Activated CD8-positive, alpha-beta T cell treated with anti-CD3 and anti-CD28 coated beads, Interleukin-2, amount 10 ng/mL, durations not matched to agents 7 days and 5 days (primary cell): ENCODE data around the gene SLBP. TPM values are rescaled to one million over a fixed set of nuclear protein-coding genes. Genes with fewer than 3 reads are reported as not detected.

Experiments used
- ATAC-seq: fragments of 150-1000 bp; cut with Tn5 transposase; one replicate; pipeline ENCODE4 v1.10.0; 2021; ENCODE audit warnings: moderate library complexity
- CTCF ChIA-PET: fragments of 350-600 bp; sonication (Branson Sonifier 250); formaldehyde crosslinking; loops from one replicate; lab custom pipeline; 2021; ENCODE audit warnings: antibody characterized with exemption; lab: Charles Lee
- POLR2A ChIA-PET: fragments of 350-600 bp; sonication (Branson Sonifier 250); formaldehyde crosslinking; loops from one replicate; lab custom pipeline; 2021; ENCODE audit warnings: antibody characterized with exemption; lab: Charles Lee
- DNase-seq: peaks from one replicate; pipeline ENCODE4 v3.0.0-alpha.2; 2020
- H3K27ac Mint-ChIP-seq: one replicate; pipeline ENCODE4 v1.8.0; 2021; ENCODE audit warnings: mild to moderate bottlenecking, mixed read lengths
- H3K27me3 Mint-ChIP-seq: one replicate; pipeline ENCODE4 v1.8.0; 2021; ENCODE audit warnings: low read depth, mixed read lengths
- H3K36me3 Mint-ChIP-seq: one replicate; pipeline ENCODE4 v1.8.0; 2021; ENCODE audit warnings: low read depth, mixed read lengths
- H3K4me1 Mint-ChIP-seq: one replicate; pipeline ENCODE4 v1.8.0; 2021; ENCODE audit warnings: low read depth, mixed read lengths
- H3K4me3 Mint-ChIP-seq: one replicate; pipeline ENCODE4 v1.8.0; 2021; ENCODE audit warnings: mild to moderate bottlenecking, mixed read lengths
- H3K9me3 Mint-ChIP-seq: one replicate; pipeline ENCODE4 v1.8.0; 2022; ENCODE audit warnings: mixed read lengths; ENCODE audit not compliant: insufficient read depth
- total RNA-seq, 2 experiments: library from RNA; stranded (reverse); gene quantifications; one replicate each; pipeline ENCODE4 v1.2.3, GENCODE V29; 2021

SLBP gene
- total RNA-seq, 2 experiments from 2014 or later, result 132 to 136 TPM

- Mint-ChIP-seq H3K4me3 (no peak overlapping the region), H3K27me3 (no peaks in the 10 kb centered on the region), H3K27ac (no peak overlapping the region), H3K4me1 (peaks cover 7% of the 10 kb centered on the region), H3K9me3 (no peaks in the 10 kb centered on the region), H3K36me3 (peaks cover 18% of the 10 kb centered on the region)
- CTCF ChIA-PET, result interaction anchor here (0.9 to 9.2 kb wide), 8 partner anchors 24 to 152 kb away, joined by 3 to 107 read pairs (median 6); no protein-coding TSS in a partner anchor
- ATAC-seq (no peak), DNase-seq (no peak)
- POLR2A ChIA-PET, result no interaction called here
Measured at GRCh38 chr4:1747603-1747967, 35.5 kb upstream of the SLBP start.

- Mint-ChIP-seq H3K27ac (no peak overlapping the region), H3K4me3 (no peak overlapping the region), H3K36me3 (peaks cover 20% of the 10 kb centered on the region), H3K4me1 (peaks cover 2% of the 10 kb centered on the region), H3K9me3 (no peaks in the 10 kb centered on the region), H3K27me3 (no peaks in the 10 kb centered on the region)
- POLR2A ChIA-PET, result interaction anchor here (0.5 kb wide), 1 partner anchor 126 kb away, joined by 5 read pairs; no protein-coding TSS in a partner anchor
- ATAC-seq, result no peak
- no peak for DNase-seq
- CTCF ChIA-PET, result interaction anchor here (0.6 to 9.2 kb wide), 14 partner anchors 14 to 153 kb away, joined by 3 to 107 read pairs (median 4); partner anchors contain the start of gene TMEM129
Measured at GRCh38 chr4:1746919-1747602, 34.9 kb upstream of the SLBP start.

GRCh38 chr4:1746265-1746691 lies 34.2 kb upstream of the SLBP start:
- DNase-seq (peak; percentile 88), ATAC-seq (peak; percentile 78)
- Mint-ChIP-seq H3K27ac (no peak overlapping the region), H3K4me1 (peaks cover 2% of the 10 kb centered on the region), H3K4me3 (no peak overlapping the region), H3K36me3 (peaks cover 28% of the 10 kb centered on the region), H3K9me3 (no peaks in the 10 kb centered on the region), H3K27me3 (no peaks in the 10 kb centered on the region)
- CTCF ChIA-PET, result interaction anchor here (0.6 to 9.2 kb wide), 12 partner anchors 13 to 251 kb away, joined by 3 to 107 read pairs (median 3); partner anchors contain the start of gene TMEM129
- POLR2A ChIA-PET, result interaction anchor here (0.5 to 0.7 kb wide), 2 partner anchors 36 to 126 kb away, joined by 3 to 5 read pairs; no protein-coding TSS in a partner anchor

DNA sequence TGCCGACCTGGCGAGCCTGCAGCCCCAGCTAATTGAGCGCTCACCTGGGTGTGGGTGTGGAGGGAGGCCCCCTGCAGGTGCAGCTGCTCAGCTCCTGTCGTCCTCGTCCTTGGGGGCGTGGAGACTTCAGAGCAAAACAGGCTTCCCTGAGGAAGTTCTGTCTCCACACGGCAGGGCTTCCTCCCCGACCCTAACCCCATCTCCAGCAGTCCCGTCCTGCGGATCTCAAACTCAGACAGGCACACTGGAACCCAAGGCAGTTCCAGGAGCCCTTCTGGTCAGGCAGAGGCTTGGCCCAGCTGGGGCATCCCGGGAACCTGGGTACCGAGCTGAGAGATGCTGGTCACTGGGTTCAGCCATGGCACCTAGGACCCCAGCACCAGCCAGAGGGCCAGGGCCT lies 33.6 kb upstream of the SLBP start:
- Mint-ChIP-seq H3K27me3 (no peaks in the 10 kb centered on the region), H3K9me3 (no peaks in the 10 kb centered on the region), H3K4me3 (no peak overlapping the region), H3K4me1 (peaks cover under 1% of the 10 kb centered on the region), H3K36me3 (peaks cover 33% of the 10 kb centered on the region), H3K27ac (no peak overlapping the region)
- ChIA-PET POLR2A (interaction anchor here (0.7 to 0.9 kb wide), 3 partner anchors 8 to 37 kb away, joined by 3 read pairs; partner anchors contain the start of gene SLBP), CTCF (interaction anchor here (0.6 to 9.2 kb wide), 10 partner anchors 12 to 251 kb away, joined by 3 to 107 read pairs (median 3); no protein-coding TSS in a partner anchor)
- ATAC-seq (no peak), DNase-seq (no peak)

GRCh38 chr4:1745165-1745564 lies 33.0 kb upstream of the SLBP start:
- no peaks in the 10 kb centered on the region for H3K4me1 Mint-ChIP-seq
- DNase-seq (no peak), ATAC-seq (no peak)
- POLR2A ChIA-PET, result interaction anchor here (0.8 to 0.9 kb wide), 3 partner anchors 8 to 59 kb away, joined by 3 to 4 read pairs (median 3); partner anchors contain the start of gene SLBP
- H3K4me3 Mint-ChIP-seq, result no peak overlapping the region
- H3K27me3 Mint-ChIP-seq, result no peaks in the 10 kb centered on the region
- peaks cover 39% of the 10 kb centered on the region for H3K36me3 Mint-ChIP-seq
- no peak overlapping the region for H3K27ac Mint-ChIP-seq
- H3K9me3 Mint-ChIP-seq, result no peaks in the 10 kb centered on the region
- CTCF ChIA-PET, result interaction anchor here (0.9 to 9.2 kb wide), 8 partner anchors 11 to 142 kb away, joined by 3 to 107 read pairs (median 4); no protein-coding TSS in a partner anchor

DNA sequence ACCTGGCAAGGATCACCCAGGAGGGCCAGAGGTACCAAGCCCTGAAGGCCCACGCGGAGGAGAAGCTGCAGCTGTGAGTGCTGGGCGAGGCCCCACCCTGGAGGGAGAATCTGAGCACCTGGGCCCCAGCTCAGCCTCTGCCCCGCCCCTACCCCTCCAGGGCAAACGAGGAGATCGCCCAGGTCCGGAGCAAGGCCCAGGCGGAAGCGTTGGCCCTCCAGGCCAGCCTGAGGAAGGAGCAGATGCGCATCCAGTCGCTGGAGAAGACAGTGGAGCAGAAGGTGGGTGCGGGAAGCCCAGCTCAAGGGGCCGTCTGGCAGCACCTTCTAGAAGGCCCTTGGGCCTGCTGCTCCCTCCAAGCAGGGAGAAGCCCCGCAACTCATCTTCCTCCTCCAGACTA lies 32.4 kb upstream of the SLBP start:
- ChIA-PET CTCF (interaction anchor here (1.2 to 9.2 kb wide), 6 partner anchors 11 to 143 kb away, joined by 3 to 107 read pairs (median 5); no protein-coding TSS in a partner anchor), POLR2A (interaction anchor here (0.8 kb wide), 1 partner anchor 60 kb away, joined by 4 read pairs; no protein-coding TSS in a partner anchor)
- Mint-ChIP-seq H3K27ac (no peak overlapping the region), H3K4me1 (no peaks in the 10 kb centered on the region), H3K9me3 (no peaks in the 10 kb centered on the region), H3K27me3 (no peaks in the 10 kb centered on the region), H3K4me3 (no peak overlapping the region), H3K36me3 (peaks cover 43% of the 10 kb centered on the region)
- ATAC-seq (no peak), DNase-seq (no peak)

- Mint-ChIP-seq H3K27me3 (no peaks in the 10 kb centered on the region), H3K27ac (no peak overlapping the region), H3K4me1 (no peaks in the 10 kb centered on the region), H3K9me3 (no peaks in the 10 kb centered on the region), H3K36me3 (peaks cover 47% of the 10 kb centered on the region), H3K4me3 (no peak overlapping the region)
- DNase-seq (no peak), ATAC-seq (no peak)
- ChIA-PET POLR2A (no interaction called here), CTCF (interaction anchor here (1.9 kb wide), 1 partner anchor 51 kb away, joined by 9 read pairs; no protein-coding TSS in a partner anchor)
Measured at GRCh38 chr4:1743975-1744374, 31.9 kb upstream of the SLBP start.

DNA sequence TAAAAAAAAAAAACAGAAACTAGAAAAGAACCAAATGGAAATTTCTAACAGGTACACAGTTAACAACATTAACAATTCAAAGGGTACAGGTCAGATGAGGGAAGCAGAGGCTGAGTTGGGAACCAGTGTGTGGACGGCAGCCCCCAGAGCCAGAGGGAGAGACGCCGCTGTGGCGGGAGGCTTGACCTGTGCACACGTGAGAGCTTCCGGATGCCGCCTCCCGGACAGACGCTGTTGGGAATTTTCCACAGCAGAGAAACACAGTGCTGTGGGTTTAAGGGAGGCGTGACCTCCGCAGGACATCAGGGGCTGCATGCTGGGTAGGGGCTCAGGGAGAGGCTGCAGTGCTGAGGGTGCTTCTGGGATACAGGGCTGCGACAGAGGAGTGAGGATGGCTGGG lies 31.4 kb upstream of the SLBP start:
- no peaks in the 10 kb centered on the region for H3K4me1 Mint-ChIP-seq
- ChIA-PET CTCF (no interaction called here), POLR2A (no interaction called here)
- H3K27me3 Mint-ChIP-seq, result no peaks in the 10 kb centered on the region
- H3K36me3 Mint-ChIP-seq, result peaks cover 51% of the 10 kb centered on the region
- no peak overlapping the region for H3K27ac Mint-ChIP-seq
- ATAC-seq (no peak), DNase-seq (no peak)
- H3K4me3 Mint-ChIP-seq, result no peak overlapping the region
- peaks cover under 1% of the 10 kb centered on the region for H3K9me3 Mint-ChIP-seq

- H3K4me3 Mint-ChIP-seq, result no peak overlapping the region
- peaks cover 4% of the 10 kb centered on the region for H3K9me3 Mint-ChIP-seq
- no peaks in the 10 kb centered on the region for H3K27me3 Mint-ChIP-seq
- POLR2A ChIA-PET, result no interaction called here
- DNase-seq (no peak), ATAC-seq (no peak)
- peaks cover 74% of the 10 kb centered on the region for H3K36me3 Mint-ChIP-seq
- H3K27ac Mint-ChIP-seq, result no peak overlapping the region
- H3K4me1 Mint-ChIP-seq, result no peaks in the 10 kb centered on the region
- CTCF ChIA-PET, result interaction anchor here (0.9 kb wide), 1 partner anchor 48 kb away, joined by 3 read pairs; no protein-coding TSS in a partner anchor
Measured at GRCh38 chr4:1741208-1741607, 29.1 kb upstream of the SLBP start.

DNA sequence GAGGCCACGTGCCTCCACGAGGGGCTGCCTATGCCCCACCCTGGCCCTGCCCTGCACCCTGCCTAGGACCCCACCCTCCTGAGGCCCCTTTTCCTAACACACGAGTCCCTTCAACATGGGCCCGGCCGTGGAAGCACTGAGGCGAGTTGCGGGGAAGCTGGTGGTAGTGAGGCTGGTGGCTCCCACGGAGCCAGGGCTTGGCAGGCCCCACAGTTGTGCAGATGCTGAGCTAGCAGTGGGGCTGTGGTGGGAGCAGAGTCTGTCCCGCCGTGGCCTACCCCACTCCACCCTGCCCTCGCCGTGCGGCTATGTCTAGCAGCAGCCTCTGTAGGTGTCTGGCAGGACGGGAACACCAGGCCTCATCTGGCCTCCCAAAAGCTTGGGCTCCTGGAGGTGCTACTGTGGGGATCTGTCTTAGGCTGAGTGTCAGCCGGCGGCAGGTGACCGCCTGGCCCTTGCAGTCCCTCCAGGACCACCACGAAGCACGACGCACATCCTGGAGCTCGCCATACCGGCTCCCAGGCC lies 28.0 kb upstream of the SLBP start:
- H3K36me3 Mint-ChIP-seq, result peaks cover 79% of the 10 kb centered on the region
- H3K27me3 Mint-ChIP-seq, result no peaks in the 10 kb centered on the region
- H3K4me3 Mint-ChIP-seq, result no peak overlapping the region
- H3K9me3 Mint-ChIP-seq, result peaks cover 4% of the 10 kb centered on the region
- no peak for DNase-seq
- no peak overlapping the region for H3K27ac Mint-ChIP-seq
- H3K4me1 Mint-ChIP-seq, result no peaks in the 10 kb centered on the region
- CTCF ChIA-PET, result no interaction called here
- no peak for ATAC-seq
- POLR2A ChIA-PET, result no interaction called here

- Mint-ChIP-seq H3K27ac (no peak overlapping the region), H3K9me3 (peaks cover 4% of the 10 kb centered on the region), H3K36me3 (peaks cover 82% of the 10 kb centered on the region), H3K27me3 (no peaks in the 10 kb centered on the region), H3K4me1 (no peaks in the 10 kb centered on the region), H3K4me3 (no peak overlapping the region)
- DNase-seq (no peak), ATAC-seq (no peak)
- POLR2A ChIA-PET, result no interaction called here
- CTCF ChIA-PET, result no interaction called here
Measured at GRCh38 chr4:1739358-1739757, 27.2 kb upstream of the SLBP start.
